Endodermal cell (in vitro differentiated cells): ENCODE measurements around the gene FTSJ1. TPM values are rescaled to one million over a fixed set of nuclear protein-coding genes. Genes with fewer than 3 reads are reported as not detected.

ENCODE experiments used
- DNase-seq: peaks from one replicate; pipeline ENCODE4 v3.0.0-alpha.2; 2017
- H3K27ac ChIP-seq: 2 replicates; pipeline ENCODE4 v1.5.1; 2013; ENCODE audit warnings: mild to moderate bottlenecking, low read depth, low read length, moderate library complexity
- H3K27me3 ChIP-seq: 2 replicates; pipeline ENCODE4 v1.6.1; 2013; ENCODE audit warnings: mild to moderate bottlenecking, low read length, moderate library complexity; ENCODE audit not compliant: insufficient read depth, control insufficient read depth, poor library complexity, severe bottlenecking
- H3K36me3 ChIP-seq: 2 replicates; pipeline ENCODE4 v1.7.0; 2013; ENCODE audit warnings: mild to moderate bottlenecking, low read length, moderate library complexity; ENCODE audit not compliant: control insufficient read depth, insufficient read depth
- H3K4me1 ChIP-seq: one replicate; pipeline ENCODE4 v1.7.0; 2013; ENCODE audit warnings: low read length; ENCODE audit not compliant: control insufficient read depth, insufficient read depth
- H3K4me3 ChIP-seq: 2 replicates; pipeline ENCODE4 v1.5.1; 2013; ENCODE audit warnings: mild to moderate bottlenecking, low read length, moderate library complexity
- H3K9ac ChIP-seq: 2 replicates; pipeline ENCODE4 v1.6.1; 2013; ENCODE audit warnings: mild to moderate bottlenecking, low read length, moderate library complexity; ENCODE audit not compliant: poor library complexity, severe bottlenecking; ENCODE audit errors: extremely low read depth
- H3K9me3 ChIP-seq: 2 replicates; pipeline ENCODE4 v1.6.1; 2013; ENCODE audit warnings: mild to moderate bottlenecking, low read length, moderate library complexity; ENCODE audit not compliant: control insufficient read depth
- H3K27ac Mint-ChIP-seq: 2 replicates; pipeline ENCODE4 v1.8.0; 2020; ENCODE audit warnings: mixed read lengths
- H3K27me3 Mint-ChIP-seq: 2 replicates; pipeline ENCODE4 v1.8.0; 2021; ENCODE audit warnings: mild to moderate bottlenecking, mixed read lengths; ENCODE audit not compliant: insufficient read depth
- H3K36me3 Mint-ChIP-seq: 2 replicates; pipeline ENCODE4 v1.8.0; 2020; ENCODE audit warnings: low read depth, mixed read lengths
- H3K4me1 Mint-ChIP-seq: 2 replicates; pipeline ENCODE4 v1.8.0; 2020; ENCODE audit warnings: mixed read lengths
- H3K4me3 Mint-ChIP-seq: 2 replicates; pipeline ENCODE4 v1.8.0; 2020; ENCODE audit warnings: mild to moderate bottlenecking, moderate library complexity, mixed read lengths
- H3K9me3 Mint-ChIP-seq: 2 replicates; pipeline ENCODE4 v1.8.0; 2020; ENCODE audit warnings: mild to moderate bottlenecking, mixed read lengths
- whole genome bisulfite sequencing, 2 experiments: methylation state at CpG; one replicate each; pipeline versions ENCODE4 v1.1.5 to v1.1.7; 2013; ENCODE audit warnings: missing lambda C conversion rate in 2 of 2, mixed read lengths in 1 of 2; ENCODE audit not compliant: insufficient coverage in 1 of 2, insufficient read length in 1 of 2; 5-methylcytosine and 5-hydroxymethylcytosine counted together
- total RNA-seq, 2 donors: library from RNA; stranded (reverse); fragmentation: NEBNext Ultra II Directional in 1 of 2; extraction: Animal tissue kit (Norgen Biotek cat#: 25700) in 1 of 2; gene quantifications; 2 replicates in 1 of 2; 3 replicates in 1 of 2; pipeline ENCODE4 v1.2.1, GENCODE V29; 2021
- TF ChIP-seq, protein P1 (sequence below): fragments of 200-600 bp; sonication (generic); conservative IDR thresholded peaks from 2 replicates; pipeline ENCODE4 v1.5.0; 2021; ENCODE audit warnings: antibody characterized with exemption, mild to moderate bottlenecking

FTSJ1 gene
- total RNA-seq, 2 donors from 2014 or later: 47.3 to 54.3 TPM

DNA sequence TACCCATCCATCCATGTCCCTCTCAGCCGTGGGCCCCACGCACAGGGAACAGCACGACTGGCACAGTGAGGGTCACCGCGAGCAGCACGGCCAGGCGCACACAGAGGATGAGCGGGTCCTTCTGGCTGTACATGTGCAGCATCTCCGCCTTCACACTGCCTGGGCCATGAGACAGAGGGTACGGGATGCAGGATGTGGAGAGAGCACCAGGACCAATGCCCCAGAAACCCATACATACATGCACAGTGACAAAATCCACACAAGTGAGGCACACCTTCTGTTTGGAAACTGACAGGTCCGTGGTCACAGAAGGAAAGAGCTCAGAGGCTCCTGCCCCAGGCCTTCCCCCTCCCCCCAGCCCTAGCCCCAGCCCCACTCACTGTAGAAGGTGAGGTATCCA, 15.4 kb upstream of the FTSJ1 start:
- Mint-ChIP-seq H3K36me3 (peaks cover 52% of the 10 kb centered on the region), H3K27ac (no peak overlapping the region), H3K4me3 (no peak overlapping the region), H3K27me3 (no peaks in the 10 kb centered on the region), H3K4me1 (peaks cover 5% of the 10 kb centered on the region), H3K9me3 (peaks cover 71% of the 10 kb centered on the region)
- TF ChIP-seq, protein P1, sequence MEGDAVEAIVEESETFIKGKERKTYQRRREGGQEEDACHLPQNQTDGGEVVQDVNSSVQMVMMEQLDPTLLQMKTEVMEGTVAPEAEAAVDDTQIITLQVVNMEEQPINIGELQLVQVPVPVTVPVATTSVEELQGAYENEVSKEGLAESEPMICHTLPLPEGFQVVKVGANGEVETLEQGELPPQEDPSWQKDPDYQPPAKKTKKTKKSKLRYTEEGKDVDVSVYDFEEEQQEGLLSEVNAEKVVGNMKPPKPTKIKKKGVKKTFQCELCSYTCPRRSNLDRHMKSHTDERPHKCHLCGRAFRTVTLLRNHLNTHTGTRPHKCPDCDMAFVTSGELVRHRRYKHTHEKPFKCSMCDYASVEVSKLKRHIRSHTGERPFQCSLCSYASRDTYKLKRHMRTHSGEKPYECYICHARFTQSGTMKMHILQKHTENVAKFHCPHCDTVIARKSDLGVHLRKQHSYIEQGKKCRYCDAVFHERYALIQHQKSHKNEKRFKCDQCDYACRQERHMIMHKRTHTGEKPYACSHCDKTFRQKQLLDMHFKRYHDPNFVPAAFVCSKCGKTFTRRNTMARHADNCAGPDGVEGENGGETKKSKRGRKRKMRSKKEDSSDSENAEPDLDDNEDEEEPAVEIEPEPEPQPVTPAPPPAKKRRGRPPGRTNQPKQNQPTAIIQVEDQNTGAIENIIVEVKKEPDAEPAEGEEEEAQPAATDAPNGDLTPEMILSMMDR: no peak
- H3K9me3 ChIP-seq: no peaks in the 10 kb centered on the region
- no peak overlapping the region for H3K9ac ChIP-seq
- no peak overlapping the region for H3K27ac ChIP-seq
- no peak overlapping the region for H3K4me3 ChIP-seq
- H3K4me1 ChIP-seq: no peaks in the 10 kb centered on the region
- no peaks in the 10 kb centered on the region for H3K27me3 ChIP-seq
- WGBS, 2 experiments: 92% methylated on average over 11 of the region's 11 CpGs; no CpG with 5 or more reads in 1 of the 2 experiments
- no peak for DNase-seq
- peaks cover 45% of the 10 kb centered on the region for H3K36me3 ChIP-seq

DNA sequence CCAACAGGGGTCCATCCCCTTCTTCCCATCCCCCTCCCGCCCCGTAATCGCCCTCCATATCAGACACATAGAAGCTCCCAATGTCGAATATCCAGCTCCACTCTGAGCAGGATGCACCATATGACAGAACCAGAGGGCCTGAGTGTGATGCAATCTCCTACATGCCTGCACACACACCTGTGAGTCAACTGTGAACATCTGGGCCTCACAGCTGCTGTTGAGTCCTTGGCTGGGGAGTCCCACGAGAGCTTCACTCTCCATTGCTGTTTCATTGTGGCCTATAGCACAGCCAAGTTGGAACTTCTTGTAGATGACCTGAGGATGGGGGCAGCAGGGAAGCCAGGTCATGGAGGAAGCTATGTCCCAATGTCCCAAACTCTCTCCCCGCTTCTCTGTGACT, 14.2 kb upstream of the FTSJ1 start:
- Mint-ChIP-seq H3K27me3 (no peaks in the 10 kb centered on the region), H3K4me1 (peaks cover 7% of the 10 kb centered on the region), H3K9me3 (peaks cover 73% of the 10 kb centered on the region), H3K27ac (no peak overlapping the region), H3K36me3 (peaks cover 55% of the 10 kb centered on the region), H3K4me3 (no peak overlapping the region)
- Histone ChIP-seq H3K4me1 (no peaks in the 10 kb centered on the region), H3K9ac (no peak overlapping the region), H3K9me3 (no peaks in the 10 kb centered on the region), H3K27me3 (no peaks in the 10 kb centered on the region), H3K27ac (no peak overlapping the region), H3K4me3 (no peak overlapping the region), H3K36me3 (peaks cover 54% of the 10 kb centered on the region)
- 100% methylated on average over 1 to 5 of the region's 6 CpGs for WGBS, 2 experiments
- no peak for DNase-seq
- TF ChIP-seq, protein P1: no peak

DNA sequence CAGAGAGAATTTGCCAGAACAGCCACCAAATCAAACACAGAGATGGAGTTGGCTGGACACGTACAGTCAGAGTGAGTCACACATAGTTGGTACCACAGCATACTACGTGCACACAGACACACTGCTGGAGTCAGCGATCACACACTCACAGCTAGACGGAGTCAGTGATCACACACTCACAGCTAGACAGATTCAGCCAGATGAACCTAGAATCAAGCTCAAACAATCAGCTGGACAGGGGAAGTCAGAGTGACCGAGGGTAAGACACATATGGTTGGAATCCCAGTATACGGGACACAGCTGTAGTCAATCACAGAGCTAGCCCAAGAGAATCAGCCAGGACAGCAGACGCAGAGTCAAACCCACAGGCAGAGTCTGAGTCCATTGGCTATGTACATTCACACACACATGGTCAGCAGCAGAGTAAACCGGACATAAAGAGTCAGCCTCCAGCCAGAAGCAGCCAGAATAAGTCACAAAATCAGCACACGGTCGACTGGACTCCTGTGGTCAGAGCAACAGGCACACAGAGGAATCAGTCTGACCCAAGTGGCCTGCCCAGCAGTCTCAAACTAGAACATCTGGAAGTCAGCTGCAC, 10.6 kb upstream of the FTSJ1 start:
- Histone ChIP-seq H3K4me1 (no peaks in the 10 kb centered on the region), H3K36me3 (peaks cover 49% of the 10 kb centered on the region), H3K27me3 (no peaks in the 10 kb centered on the region), H3K9ac (no peak overlapping the region), H3K9me3 (no peaks in the 10 kb centered on the region), H3K27ac (no peak overlapping the region), H3K4me3 (peak overlapping the region; percentile 85)
- H3K27ac Mint-ChIP-seq: no peak overlapping the region
- no peak overlapping the region for H3K4me3 Mint-ChIP-seq
- WGBS, 2 experiments: 84 to 95% methylated on average over 3 to 10 of the region's 10 CpGs
- H3K36me3 Mint-ChIP-seq: peaks cover 39% of the 10 kb centered on the region
- H3K27me3 Mint-ChIP-seq: no peaks in the 10 kb centered on the region
- TF ChIP-seq, protein P1: no peak
- H3K4me1 Mint-ChIP-seq: peaks cover 15% of the 10 kb centered on the region
- peaks cover 77% of the 10 kb centered on the region for H3K9me3 Mint-ChIP-seq
- no peak for DNase-seq
